Lung (tissue), 12 donors: ENCODE results near the gene PTPRN2. TPM values are rescaled to one million over a fixed set of nuclear protein-coding genes. Genes with fewer than 3 reads are reported as not detected.

Experiments used
- ATAC-seq: fragments of 200-7000 bp; cut with Tn5 transposase; one replicate; pipeline ENCODE4 v1.9.1; 2020; ENCODE audit warnings: moderate number of reproducible peaks; ENCODE audit not compliant: insufficient read depth, low FRiP score
- DNase-seq, 3 donors: peaks; one replicate each; pipeline ENCODE4 v3.0.0-alpha.2; 2013 to 2017
- H3K27ac ChIP-seq, 2 donors: one replicate each; pipeline ENCODE4 v1.5.1; 2013; ENCODE audit warnings: mild to moderate bottlenecking in 2 of 2, moderate library complexity in 2 of 2, control low read depth in 1 of 2, inconsistent platforms in 1 of 2, low read depth in 1 of 2, low read length in 1 of 2
- H3K27me3 ChIP-seq, 3 donors: one replicate each; pipeline ENCODE4 v1.5.1; 2013; ENCODE audit warnings: low read length in 2 of 3; ENCODE audit not compliant: control insufficient read depth in 3 of 3, insufficient read depth in 3 of 3
- H3K36me3 ChIP-seq, 4 donors: one replicate each; pipeline ENCODE4 v1.5.1; 2013; ENCODE audit warnings: low read length in 4 of 4, mild to moderate bottlenecking in 1 of 4, moderate library complexity in 1 of 4; ENCODE audit not compliant: control insufficient read depth in 4 of 4, insufficient read depth in 4 of 4
- H3K4me1 ChIP-seq, 5 donors: one replicate each; pipeline ENCODE4 v1.5.1; 2013; ENCODE audit warnings: low read length in 5 of 5, mild to moderate bottlenecking in 2 of 5, moderate library complexity in 1 of 5; ENCODE audit not compliant: control insufficient read depth in 5 of 5, insufficient read depth in 5 of 5
- H3K4me3 ChIP-seq: one replicate; pipeline ENCODE4 v1.5.1; 2013; ENCODE audit warnings: mild to moderate bottlenecking, control low read depth, moderate library complexity
- H3K9ac ChIP-seq, 2 donors: one replicate each; pipeline ENCODE4 v1.5.1; 2013; ENCODE audit warnings: low read length in 2 of 2, control low read depth in 1 of 2; ENCODE audit not compliant: insufficient read depth in 1 of 2
- H3K9me3 ChIP-seq, 4 donors: one replicate each; pipeline ENCODE4 v1.5.1; 2013; ENCODE audit warnings: low read length in 3 of 4, mild to moderate bottlenecking in 1 of 4, moderate library complexity in 1 of 4; ENCODE audit not compliant: control insufficient read depth in 4 of 4, insufficient read depth in 3 of 4
- WGBS, 2 donors: extraction: QIAGEN DNeasy Blood & Tissue Kit; methylation state at CpG; one replicate each; pipeline ENCODE4 v1.1.7; 2013; 5-methylcytosine and 5-hydroxymethylcytosine counted together
- polyA plus RNA-seq, 2 donors: library from polyadenylated mRNA; stranded (reverse); fragments of 200-250 nt; gene quantifications; one replicate each; pipeline ENCODE4 v1.2.1, GENCODE V29; 2013
- total RNA-seq, 2 donors: library from RNA; depleted of rRNA in 1 of 2; stranded (reverse); fragments of >200 nt in 1 of 2; gene quantifications; one replicate each; pipeline ENCODE4 v1.2.1, GENCODE V29; 2014 to 2021
- TF ChIP-seq, protein P1 (sequence below): IDR thresholded peaks from 2 replicates; pipeline ENCODE4 v1.5.1; 2012; ENCODE audit warnings: mild to moderate bottlenecking; ENCODE audit errors: control extremely low read depth, extremely low read depth
- donor health status: control.
- donor health status: control.
- donor health status: Bipolar disorder and iron deficiency.
- donor health status: healthy.
- donor health status: DM: yes; HTN: yes; CAD: no.

PTPRN2 gene
- total and polyA plus RNA-seq, 4 donors, result 2.1 to 7.4 (median 4.4) TPM

DNA sequence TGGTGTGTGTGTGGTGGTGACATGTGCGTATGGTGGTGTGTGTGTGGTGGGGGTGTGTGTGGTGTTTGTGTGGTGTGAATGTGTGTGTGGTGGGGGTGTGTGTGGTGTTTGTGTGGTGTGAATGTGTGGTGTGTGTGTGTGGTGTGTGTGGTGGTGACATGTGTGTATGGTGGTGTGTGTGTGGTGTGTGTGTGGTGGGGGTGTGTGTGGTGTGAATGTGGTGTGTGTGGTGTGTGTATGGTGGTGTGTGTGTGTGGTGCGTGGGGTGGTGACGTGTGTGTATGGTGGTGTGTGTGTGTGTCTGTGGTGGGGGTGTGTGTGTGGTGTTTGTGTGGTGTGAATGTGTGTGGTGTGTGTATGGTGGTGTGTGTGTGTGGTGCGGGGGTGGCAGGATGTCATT lies 797.7 kb downstream of the PTPRN2 start:
- H3K36me3 ChIP-seq, result no peaks in the 10 kb centered on the region
- 93 to 94% methylated on average over 4 of the region's 4 CpGs for WGBS, 2 donors
- H3K9ac ChIP-seq, result no peak overlapping the region
- no peak overlapping the region for H3K4me3 ChIP-seq
- TF ChIP-seq, protein P1, sequence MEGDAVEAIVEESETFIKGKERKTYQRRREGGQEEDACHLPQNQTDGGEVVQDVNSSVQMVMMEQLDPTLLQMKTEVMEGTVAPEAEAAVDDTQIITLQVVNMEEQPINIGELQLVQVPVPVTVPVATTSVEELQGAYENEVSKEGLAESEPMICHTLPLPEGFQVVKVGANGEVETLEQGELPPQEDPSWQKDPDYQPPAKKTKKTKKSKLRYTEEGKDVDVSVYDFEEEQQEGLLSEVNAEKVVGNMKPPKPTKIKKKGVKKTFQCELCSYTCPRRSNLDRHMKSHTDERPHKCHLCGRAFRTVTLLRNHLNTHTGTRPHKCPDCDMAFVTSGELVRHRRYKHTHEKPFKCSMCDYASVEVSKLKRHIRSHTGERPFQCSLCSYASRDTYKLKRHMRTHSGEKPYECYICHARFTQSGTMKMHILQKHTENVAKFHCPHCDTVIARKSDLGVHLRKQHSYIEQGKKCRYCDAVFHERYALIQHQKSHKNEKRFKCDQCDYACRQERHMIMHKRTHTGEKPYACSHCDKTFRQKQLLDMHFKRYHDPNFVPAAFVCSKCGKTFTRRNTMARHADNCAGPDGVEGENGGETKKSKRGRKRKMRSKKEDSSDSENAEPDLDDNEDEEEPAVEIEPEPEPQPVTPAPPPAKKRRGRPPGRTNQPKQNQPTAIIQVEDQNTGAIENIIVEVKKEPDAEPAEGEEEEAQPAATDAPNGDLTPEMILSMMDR, result no peak
- no peak for ATAC-seq
- peaks cover 0 to 2% (median 0%) of the 10 kb centered on the region in 3 donors for H3K27me3 ChIP-seq
- H3K27ac ChIP-seq, result no peak overlapping the region
- H3K9me3 ChIP-seq, result no peaks in the 10 kb centered on the region
- no peak for DNase-seq
- no peaks in the 10 kb centered on the region for H3K4me1 ChIP-seq

DNA sequence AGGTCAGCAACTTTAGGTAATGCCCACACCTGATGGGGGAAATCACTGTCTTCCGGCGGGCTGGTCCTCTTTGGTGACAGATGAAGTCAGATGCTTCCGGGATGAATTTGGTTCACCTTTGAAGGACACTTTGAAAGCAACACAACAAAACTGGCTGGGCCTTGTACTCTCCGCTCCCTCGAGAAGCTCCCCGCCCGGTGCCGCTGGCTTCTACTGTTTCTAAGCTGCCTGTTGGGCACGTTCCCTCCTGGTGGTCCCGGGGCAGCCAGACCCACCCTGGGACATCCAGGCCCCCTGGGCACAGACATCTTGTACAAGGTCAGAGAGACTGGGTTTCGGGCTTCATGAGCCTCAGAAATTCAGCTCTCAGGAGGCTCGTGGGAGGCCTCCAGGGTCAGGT lies 798.5 kb downstream of the PTPRN2 start:
- Histone ChIP-seq H3K27me3 (peaks cover 0 to 2% (median 0%) of the 10 kb centered on the region in 3 donors), H3K4me1 (no peaks in the 10 kb centered on the region), H3K4me3 (no peak overlapping the region), H3K27ac (no peak overlapping the region), H3K9me3 (no peaks in the 10 kb centered on the region), H3K9ac (no peak overlapping the region), H3K36me3 (no peaks in the 10 kb centered on the region)
- ATAC-seq, result no peak
- WGBS, 2 donors, result 89 to 99% methylated on average over 12 of the region's 12 CpGs
- TF ChIP-seq, protein P1, result no peak
- DNase-seq, result no peak

DNA sequence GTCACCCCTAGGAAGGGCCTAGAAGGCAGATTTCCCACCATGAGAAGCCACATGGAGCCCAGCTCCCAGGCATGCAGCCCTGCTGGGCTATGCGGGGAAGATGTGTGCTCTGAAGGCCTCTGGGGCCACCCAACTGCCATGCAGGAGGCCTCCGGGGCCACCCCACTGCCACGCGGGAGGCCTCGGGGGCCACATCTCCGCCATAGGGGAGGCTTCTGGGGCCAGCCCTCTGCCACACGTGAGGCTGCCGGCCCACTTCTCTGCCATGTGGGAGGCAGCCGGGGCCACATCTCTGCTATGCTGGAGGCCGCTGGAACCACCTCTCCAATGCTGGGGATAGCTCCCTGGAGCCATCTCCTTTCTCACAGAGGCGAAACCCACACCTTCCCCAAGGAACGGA lies 799.0 kb downstream of the PTPRN2 start:
- H3K36me3 ChIP-seq, result no peaks in the 10 kb centered on the region
- no peak overlapping the region for H3K9ac ChIP-seq
- no peak overlapping the region for H3K27ac ChIP-seq
- peaks cover 0 to 2% (median 0%) of the 10 kb centered on the region in 3 donors for H3K27me3 ChIP-seq
- no peak overlapping the region for H3K4me3 ChIP-seq
- ATAC-seq (no peak), DNase-seq (no peak)
- H3K4me1 ChIP-seq, result no peaks in the 10 kb centered on the region
- WGBS, 2 donors, result 92 to 94% methylated on average over 12 of the region's 12 CpGs
- TF ChIP-seq, protein P1, result no peak
- H3K9me3 ChIP-seq, result no peaks in the 10 kb centered on the region

DNA sequence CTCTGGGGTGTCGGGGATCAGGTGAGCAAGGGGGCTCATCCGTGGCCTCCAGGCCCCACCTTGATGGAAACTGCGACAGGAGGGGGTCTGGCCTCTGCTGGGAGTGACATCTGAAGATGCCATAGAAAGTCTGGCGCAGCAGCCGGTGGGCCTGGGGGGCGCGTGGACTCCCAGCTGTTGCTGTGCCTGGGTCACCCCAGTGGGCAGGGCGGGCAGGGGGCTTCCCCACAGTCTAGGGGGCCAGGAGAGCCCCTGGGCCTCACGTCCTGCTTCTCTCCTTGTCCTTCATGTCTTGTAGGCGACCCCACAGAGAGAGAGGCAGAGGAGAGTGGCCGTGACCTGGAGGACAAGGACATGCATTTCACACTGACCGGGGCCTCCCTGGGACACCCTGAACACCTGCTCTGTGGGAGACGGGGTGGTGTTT lies 800.3 kb downstream of the PTPRN2 start:
- 88 to 91% methylated on average over 12 to 13 of the region's 13 CpGs for WGBS, 2 donors
- no peak overlapping the region for H3K4me3 ChIP-seq
- ATAC-seq, result no peak
- no peaks in the 10 kb centered on the region for H3K36me3 ChIP-seq
- DNase-seq, result no peak
- no peak overlapping the region for H3K9ac ChIP-seq
- H3K27me3 ChIP-seq, result peaks cover 0 to 2% (median 0%) of the 10 kb centered on the region in 3 donors
- no peaks in the 10 kb centered on the region for H3K9me3 ChIP-seq
- no peak overlapping the region for H3K27ac ChIP-seq
- TF ChIP-seq, protein P1, result no peak
- no peaks in the 10 kb centered on the region for H3K4me1 ChIP-seq
